Measurements from ENCODE around the gene IL1B. TPM values are rescaled to one million over a fixed set of nuclear protein-coding genes. Genes with fewer than 3 reads are reported as not detected.

IL1B gene
- 8.2 TPM in 1 of 2 replicates, not detected in the other for total RNA-seq

GRCh38 chr2:112836695-112837117 lies at the start of gene IL1B:
Gene IL1B (minus strand): TSS chr2:112836779. CDS start chr2:112836229, 550 bp downstream.

GRCh38 chr2:112784199-112785189 lies 52.1 kb downstream of the IL1B start, which contains the start of gene IL1A:
Gene IL1A (minus strand): TSS chr2:112784493. CDS start chr2:112783770, 723 bp downstream.

Other genes starting within 250 kb of the IL1B start
- 69.8 and 85.7 TPM in 2 replicates for gene SLC20A1, start 190.8 kb downstream of the IL1B start, total RNA-seq
- gene NT5DC4, start 115.8 kb downstream of the IL1B start, total RNA-seq, result not detected in 2 replicates
- 3.0 and 6.8 TPM in 2 replicates for gene CKAP2L, start 72.2 kb downstream of the IL1B start, total RNA-seq
- 0.75 and 1.8 TPM in 2 replicates for gene IL1A, start 52.3 kb downstream of the IL1B start, total RNA-seq
- gene IL37, start 74.4 kb upstream of the IL1B start, total RNA-seq, result not detected in 2 replicates
- not detected in 2 replicates for gene IL36G, start 141.2 kb upstream of the IL1B start, total RNA-seq
- gene IL36A, start 168.7 kb upstream of the IL1B start, total RNA-seq, result 0.09 TPM in 1 of 2 replicates, not detected in the other
- gene IL36B, start 216.1 kb upstream of the IL1B start, total RNA-seq, result not detected in 2 replicates
- gene IL36RN, start 222.4 kb upstream of the IL1B start, total RNA-seq, result not detected in 2 replicates
- gene IL1F10, start 231.2 kb upstream of the IL1B start, total RNA-seq, result not detected in 2 replicates

All from endothelial cell of coronary artery (primary cell).